ENCODE measurements around the gene PACRG.

The PACRG gene

GRCh38 chr6:162684961-162685360 lies 42.8 kb upstream of the PACRG start:
- H3K9me3 ChIP-seq (ENCODE audit: insufficient read depth, low read length) = no peaks in the 10 kb centered on the region
- no peaks in the 10 kb centered on the region for H4K20me1 ChIP-seq (ENCODE audit: low read depth, low read length)
- H3K27me3 ChIP-seq (ENCODE audit: low read length) = no peaks in the 10 kb centered on the region
- no peak overlapping the region for H3K4me2 ChIP-seq (ENCODE audit: low read depth, low read length, poor library complexity, severe bottlenecking)
- no peak overlapping the region for H2AFZ ChIP-seq (ENCODE audit: low read depth, low read length, severe bottlenecking)
- no peak overlapping the region for H3K4me3 ChIP-seq (ENCODE audit: insufficient read depth, low read length, poor library complexity, severe bottlenecking)
- H3F3A ChIP-seq (ENCODE audit: insufficient read depth) = no peaks in the 10 kb centered on the region
- H3K79me2 ChIP-seq (ENCODE audit: insufficient read depth, low read length) = no peaks in the 10 kb centered on the region
- no peaks in the 10 kb centered on the region for H3K36me3 ChIP-seq (ENCODE audit: low read length)
- no peak for TF ChIP-seq CTCF (IDR thresholded peaks at IDR 0.05; ENCODE audit: insufficient read depth, low read length, poor library complexity, severe bottlenecking)
- no peak for TF ChIP-seq EZH2phosphoT487 (conservative IDR thresholded peaks at IDR 0.05; ENCODE audit: low read length)
- H3K9me2 ChIP-seq (replicated peaks; ENCODE audit: insufficient read depth, low read length) = no peaks in the 10 kb centered on the region
- no peak overlapping the region for H3K27ac ChIP-seq (ENCODE audit: low read depth, low read length)
- no peak overlapping the region for H3K9ac ChIP-seq (ENCODE audit: low read length)

GRCh38 chr6:162685586-162685985 lies 42.2 kb upstream of the PACRG start:
- Histone ChIP-seq H3K4me3 (ENCODE audit: insufficient read depth, low read length, poor library complexity, severe bottlenecking) (no peak overlapping the region), H3K9ac (ENCODE audit: low read length) (no peak overlapping the region), H3K27me3 (ENCODE audit: low read length) (no peaks in the 10 kb centered on the region), H3F3A (ENCODE audit: insufficient read depth) (no peaks in the 10 kb centered on the region), H3K79me2 (ENCODE audit: insufficient read depth, low read length) (no peaks in the 10 kb centered on the region), H3K9me2 (replicated peaks; ENCODE audit: insufficient read depth, low read length) (no peaks in the 10 kb centered on the region), H2AFZ (ENCODE audit: low read depth, low read length, severe bottlenecking) (no peak overlapping the region), H3K36me3 (ENCODE audit: low read length) (no peaks in the 10 kb centered on the region), H3K9me3 (ENCODE audit: insufficient read depth, low read length) (no peaks in the 10 kb centered on the region), H4K20me1 (ENCODE audit: low read depth, low read length) (no peaks in the 10 kb centered on the region), H3K27ac (ENCODE audit: low read depth, low read length) (no peak overlapping the region), H3K4me2 (ENCODE audit: low read depth, low read length, poor library complexity, severe bottlenecking) (no peak overlapping the region)
- no peak for TF ChIP-seq EZH2phosphoT487 (conservative IDR thresholded peaks at IDR 0.05; ENCODE audit: low read length)
- no peak for TF ChIP-seq CTCF (IDR thresholded peaks at IDR 0.05; ENCODE audit: insufficient read depth, low read length, poor library complexity, severe bottlenecking)

DNA sequence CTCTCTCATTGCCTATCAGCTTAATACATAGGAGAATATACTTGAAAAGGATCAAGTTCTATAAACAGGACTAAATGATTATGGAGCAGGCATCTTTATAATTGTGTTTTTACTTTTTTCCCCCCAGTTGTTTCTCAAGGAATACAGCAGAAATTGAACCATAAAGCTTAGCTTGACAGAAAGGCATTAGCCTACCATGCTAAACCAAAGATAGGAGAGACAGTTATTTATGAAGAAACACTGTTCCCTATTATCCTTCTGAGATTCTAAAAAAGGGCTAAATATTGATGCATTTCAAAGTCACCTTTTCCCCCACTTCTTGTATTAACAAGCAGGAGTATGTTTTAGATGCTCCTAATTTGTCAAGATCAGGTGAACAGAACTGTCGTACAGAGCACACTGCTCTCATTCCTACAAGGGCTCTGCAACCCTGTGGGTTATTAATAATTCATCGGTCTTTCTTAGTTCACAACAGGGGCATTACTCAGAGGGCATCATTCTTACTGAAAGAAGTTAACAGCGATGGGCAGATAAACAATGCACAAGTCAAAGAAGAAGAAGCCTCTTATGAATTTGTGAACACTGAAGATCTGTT lies 38.9 kb upstream of the PACRG start:
- no peaks in the 10 kb centered on the region for H3F3A ChIP-seq (ENCODE audit: insufficient read depth)
- H3K9ac ChIP-seq (ENCODE audit: low read length) = no peak overlapping the region
- no peak overlapping the region for H3K27ac ChIP-seq (ENCODE audit: low read depth, low read length)
- H4K20me1 ChIP-seq (ENCODE audit: low read depth, low read length) = no peaks in the 10 kb centered on the region
- H3K4me3 ChIP-seq (ENCODE audit: insufficient read depth, low read length, poor library complexity, severe bottlenecking) = no peak overlapping the region
- no peak overlapping the region for H3K4me2 ChIP-seq (ENCODE audit: low read depth, low read length, poor library complexity, severe bottlenecking)
- no peaks in the 10 kb centered on the region for H3K79me2 ChIP-seq (ENCODE audit: insufficient read depth, low read length)
- no peak overlapping the region for H2AFZ ChIP-seq (ENCODE audit: low read depth, low read length, severe bottlenecking)
- no peaks in the 10 kb centered on the region for H3K9me3 ChIP-seq (ENCODE audit: insufficient read depth, low read length)
- no peaks in the 10 kb centered on the region for H3K27me3 ChIP-seq (ENCODE audit: low read length)
- H3K9me2 ChIP-seq (replicated peaks; ENCODE audit: insufficient read depth, low read length) = no peaks in the 10 kb centered on the region
- no peaks in the 10 kb centered on the region for H3K36me3 ChIP-seq (ENCODE audit: low read length)
- TF ChIP-seq EZH2phosphoT487 (conservative IDR thresholded peaks at IDR 0.05; ENCODE audit: low read length) = no peak
- TF ChIP-seq CTCF (IDR thresholded peaks at IDR 0.05; ENCODE audit: insufficient read depth, low read length, poor library complexity, severe bottlenecking) = no peak
